HepG2 (cell line): ENCODE measurements around the gene TPD52L2. TPM values are rescaled to one million over a fixed set of nuclear protein-coding genes. Genes with fewer than 3 reads are reported as not detected.
"Not testable (repeated sequence)": the region's sequence is repeated elsewhere in the genome, so short reads cannot be mapped to it uniquely, and the experiment has no call there.

Experiments
- ATAC-seq: fragments of 200-7000 bp; cut with Tn5 transposase; 3 replicates; pipeline ENCODE4 v1.9.1; 2020; ENCODE audit warnings: mild to moderate bottlenecking, moderate library complexity
- BruUV-seq: library from RNA; stranded (reverse); fragments of 400-500 nt; replicated peaks from 2 replicates; lab custom pipeline; 2021; lab: Mats Ljungman, UMichigan
- CTCF ChIA-PET: fragments of 300-600 bp; formaldehyde crosslinking; extraction: SDS; loops from one replicate; lab custom pipeline; 2021; ENCODE audit warnings: low total read pairs, inconsistent platforms, low intra/inter-chr PET ratio; lab: Yijun Ruan, JAX
- POLR2A ChIA-PET: fragments of 350-600 bp; sonication (Branson Sonifier 250); formaldehyde crosslinking; loops from one replicate; lab custom pipeline; 2020; ENCODE audit warnings: antibody characterized with exemption, inconsistent platforms; lab: Yijun Ruan, JAX
- DNase-seq: peaks from one replicate; pipeline ENCODE4 v3.0.0-alpha.2; 2015; ENCODE audit warnings: low spot score
- FAIRE-seq: peaks from 3 replicates; lab custom pipeline; 2011; peaks lifted over from hg19 to GRCh38; lab: Jason Lieb, UNC
- H2AFZ ChIP-seq: one replicate; pipeline ENCODE4 v1.6.1; 2011; ENCODE audit warnings: low read length, inconsistent platforms
- H3K27ac ChIP-seq: fragments of 300-600 bp; 3 replicates; pipeline ENCODE4 v1.8.0; 2011; ENCODE audit warnings: mixed run types, mild to moderate bottlenecking, mixed read lengths, low read length, inconsistent platforms; ENCODE audit not compliant: insufficient read depth; ENCODE audit errors: extremely low read length
- H3K27me3 ChIP-seq, 2 experiments: fragments of 200-600 bp in 1 of 2; 2 replicates in 1 of 2; 3 replicates in 1 of 2; pipeline versions ENCODE4 v1.6.0 to v1.8.0; 2011; ENCODE audit warnings: low read length in 2 of 2, mild to moderate bottlenecking in 2 of 2, moderate library complexity in 2 of 2, inconsistent platforms in 1 of 2; ENCODE audit not compliant: insufficient read depth in 2 of 2, control insufficient read depth in 1 of 2
- H3K36me3 ChIP-seq, 2 experiments: fragments of 200-600 bp in 1 of 2; replicated peaks in 1 of 2; 2 replicates in 1 of 2; 3 replicates in 1 of 2; pipeline versions ENCODE4 v1.5.1 to v1.8.0; 2011; ENCODE audit warnings: low read length in 2 of 2, inconsistent platforms in 1 of 2; ENCODE audit not compliant: insufficient read depth in 2 of 2, control insufficient read depth in 1 of 2
- H3K4me1 ChIP-seq: 2 replicates; pipeline ENCODE4 v1.5.1; 2012; ENCODE audit warnings: low read length, inconsistent platforms; ENCODE audit not compliant: insufficient read depth
- H3K4me2 ChIP-seq: 2 replicates; pipeline ENCODE4 v1.6.0; 2011; ENCODE audit warnings: low read depth, low read length, inconsistent platforms
- H3K4me3 ChIP-seq, 3 experiments: fragments of 200-600 bp in 1 of 3; sonication (generic), shearing (Covaris generic) in 1 of 3; replicated peaks in 1 of 3; 2 replicates each; pipeline ENCODE4 v1.5.1; 2011 to 2016; ENCODE audit warnings: low read length in 3 of 3, inconsistent platforms in 2 of 3, low read depth in 2 of 3, mild to moderate bottlenecking in 2 of 3, control low read depth in 1 of 3, mixed read lengths in 1 of 3; ENCODE audit not compliant: insufficient read depth in 1 of 3
- H3K79me2 ChIP-seq: one replicate; pipeline ENCODE4 v1.6.1; 2011; ENCODE audit warnings: low read length, inconsistent platforms; ENCODE audit not compliant: insufficient read depth
- H3K9ac ChIP-seq: 2 replicates; pipeline ENCODE4 v1.6.0; 2011; ENCODE audit warnings: mild to moderate bottlenecking, low read depth, low read length, inconsistent platforms; ENCODE audit not compliant: insufficient read depth
- H3K9me3 ChIP-seq: 2 replicates; pipeline ENCODE4 v1.5.1; 2012; ENCODE audit warnings: mild to moderate bottlenecking, low read length
- H4K20me1 ChIP-seq: 2 replicates; pipeline ENCODE4 v1.6.0; 2011; ENCODE audit warnings: inconsistent platforms, mild to moderate bottlenecking, low read length, moderate library complexity; ENCODE audit not compliant: insufficient read depth
- AGO2 ChIP-seq: fragments of 200-400 bp; formaldehyde crosslinking; optimal IDR thresholded peaks from 2 replicates; pipeline ENCODE3; 2017; ENCODE audit warnings: mild to moderate bottlenecking, low read depth, low read length, moderate library complexity
- ATF7-NPFF ChIP-seq: sonication (generic); formaldehyde crosslinking; IDR thresholded peaks from 2 replicates; pipeline ENCODE4 v1.8.1; 2023; ENCODE audit warnings: mild to moderate bottlenecking, low read depth, missing genetic modification reagents, moderate library complexity
- HDAC2 ChIP-seq: sonication (generic); formaldehyde crosslinking; IDR thresholded peaks from 2 replicates; pipeline ENCODE4 v1.4.0; 2020; ENCODE audit warnings: missing genetic modification reagents
- NR1H2 ChIP-seq: sonication (generic); formaldehyde crosslinking; IDR thresholded peaks from 2 replicates; pipeline ENCODE4 v1.8.1; 2022; ENCODE audit warnings: low read depth, missing genetic modification reagents, borderline replicate concordance
- POLR2A ChIP-seq, 2 experiments: IDR thresholded peaks; 2 replicates each; pipeline ENCODE4 v1.6.1; 2011; ENCODE audit warnings: low read depth in 2 of 2, low read length in 2 of 2, mild to moderate bottlenecking in 1 of 2, moderate library complexity in 1 of 2; ENCODE audit not compliant: insufficient read depth in 1 of 2
- RBFOX2 ChIP-seq: fragments of 200-400 bp; formaldehyde crosslinking; IDR thresholded peaks from 2 replicates; pipeline ENCODE4 v1.6.1; 2017; ENCODE audit warnings: low read depth, mild to moderate bottlenecking, low read length
- ZNF180 ChIP-seq: sonication (generic); formaldehyde crosslinking; IDR thresholded peaks from 2 replicates; pipeline ENCODE4 v1.4.0; 2020; ENCODE audit warnings: low read depth, missing genetic modification reagents, borderline replicate concordance
- ZNF274 ChIP-seq: sonication (generic); formaldehyde crosslinking; IDR thresholded peaks from 2 replicates; pipeline ENCODE4 v1.5.1; 2020; ENCODE audit warnings: mild to moderate bottlenecking, missing genetic modification reagents
- ZNF432 ChIP-seq: sonication (generic); formaldehyde crosslinking; IDR thresholded peaks from 2 replicates; pipeline ENCODE4 v1.5.0; 2020; ENCODE audit warnings: missing genetic modification reagents, mild to moderate bottlenecking, borderline replicate concordance
- ZNF780A ChIP-seq: sonication (generic); formaldehyde crosslinking; IDR thresholded peaks from 2 replicates; pipeline ENCODE4 v1.8.0; 2022; ENCODE audit warnings: mild to moderate bottlenecking, missing genetic modification reagents, moderate library complexity
- WGBS: methylation state at CpG from one replicate; pipeline ENCODE4 v1.1.6; 2017; ENCODE audit warnings: low lambda C conversion rate; 5-methylcytosine and 5-hydroxymethylcytosine counted together
- in situ Hi-C: cut with HindIII; loops from 2 replicates; pipeline ENCODE4 v1.10.0; 2017; ENCODE audit warnings: low pct_unique_long_range_greater_than_20kb; ENCODE audit not compliant: extremely low pct_ligation_motif_present
- intact Hi-C: fragments of 100-400 bp; cut with micrococcal nuclease; formaldehyde crosslinking; loops from one replicate; pipeline ENCODE4 v1.10.0; 2022; ENCODE audit not compliant: unreplicated experiment
- polyA plus RNA-seq, 8 experiments: library from polyadenylated mRNA; depleted of rRNA in 3 of 8; stranded (reverse) in 7 of 8; unstranded in 1 of 8; fragments of >200 nt; fragmentation: Illumina TruSeq in 4 of 8; extraction: Trizol in 4 of 8; gene quantifications; 2 replicates each; pipeline versions ENCODE4 v1.2.1 to v1.2.3, GENCODE V29; 2011 to 2016; ENCODE audit warnings: low read depth in 4 of 8, missing spikeins in 1 of 8, mixed read lengths in 1 of 8; ENCODE audit not compliant: insufficient read depth in 1 of 8
- total RNA-seq, 5 experiments: library from RNA; depleted of rRNA; stranded (reverse); fragments of >200 nt; fragmentation: Illumina TruSeq; extraction: Trizol; gene quantifications; 2 replicates each; pipeline ENCODE4 v1.2.3, GENCODE V29; 2016; ENCODE audit warnings: low read depth in 1 of 5
- TF ChIP-seq, protein P1 (sequence below): sonication (generic); formaldehyde crosslinking; IDR thresholded peaks from 2 replicates; pipeline ENCODE4 v1.4.0; 2020; ENCODE audit warnings: missing genetic modification reagents, mild to moderate bottlenecking, borderline replicate concordance

The TPD52L2 gene
- total and polyA plus RNA-seq, 2 of the 13 experiments (the other 11 are each of a cell fraction or from before 2014, with no cell fraction given) = 156 to 184 TPM

DNA sequence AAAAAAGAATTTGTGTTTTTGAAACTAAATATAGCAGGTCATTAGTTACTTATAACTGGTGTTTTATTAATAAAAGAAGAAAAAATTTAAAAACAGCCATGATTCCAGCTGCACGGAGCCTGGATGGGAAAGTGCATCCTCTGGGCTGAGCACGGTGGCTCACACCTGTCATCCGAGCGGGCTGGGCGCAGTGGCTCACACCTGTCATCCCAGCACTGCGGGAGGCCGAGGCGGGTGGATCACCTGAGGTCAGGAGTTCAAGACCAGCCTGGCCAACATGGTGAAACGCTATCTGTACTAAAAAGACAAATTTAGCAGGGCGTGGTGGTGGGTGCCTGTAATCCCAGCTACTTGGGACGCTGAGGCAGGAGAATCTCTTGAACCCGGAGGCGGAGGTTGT lies 15.8 kb downstream of the TPD52L2 start:
- H3K27ac ChIP-seq, intact Hi-C loops, H3K4me2 ChIP-seq, H3K9me3 ChIP-seq, DNase-seq, H3K4me1 ChIP-seq, FAIRE-seq, CTCF ChIA-PET, in situ Hi-C loops, ATAC-seq, H3K4me3 ChIP-seq, H3K27me3 ChIP-seq, H2AFZ ChIP-seq, H3K9ac ChIP-seq, BruUV-seq: not testable (repeated sequence)
- POLR2A ChIA-PET = interaction anchor here (2.3 kb wide), 1 partner anchor 16 kb away, joined by 15 read pairs; the partner anchor contains the start of gene TPD52L2
- Histone ChIP-seq H3K79me2 (peaks cover 45% of the 10 kb centered on the region), H3K36me3 (peaks cover 72 to 80% of the 10 kb centered on the region in 2 experiments), H4K20me1 (peaks cover 47% of the 10 kb centered on the region; the same call in 1 of the 2 replicates)
- 96% methylated on average over 13 of the region's 13 CpGs for WGBS

DNA sequence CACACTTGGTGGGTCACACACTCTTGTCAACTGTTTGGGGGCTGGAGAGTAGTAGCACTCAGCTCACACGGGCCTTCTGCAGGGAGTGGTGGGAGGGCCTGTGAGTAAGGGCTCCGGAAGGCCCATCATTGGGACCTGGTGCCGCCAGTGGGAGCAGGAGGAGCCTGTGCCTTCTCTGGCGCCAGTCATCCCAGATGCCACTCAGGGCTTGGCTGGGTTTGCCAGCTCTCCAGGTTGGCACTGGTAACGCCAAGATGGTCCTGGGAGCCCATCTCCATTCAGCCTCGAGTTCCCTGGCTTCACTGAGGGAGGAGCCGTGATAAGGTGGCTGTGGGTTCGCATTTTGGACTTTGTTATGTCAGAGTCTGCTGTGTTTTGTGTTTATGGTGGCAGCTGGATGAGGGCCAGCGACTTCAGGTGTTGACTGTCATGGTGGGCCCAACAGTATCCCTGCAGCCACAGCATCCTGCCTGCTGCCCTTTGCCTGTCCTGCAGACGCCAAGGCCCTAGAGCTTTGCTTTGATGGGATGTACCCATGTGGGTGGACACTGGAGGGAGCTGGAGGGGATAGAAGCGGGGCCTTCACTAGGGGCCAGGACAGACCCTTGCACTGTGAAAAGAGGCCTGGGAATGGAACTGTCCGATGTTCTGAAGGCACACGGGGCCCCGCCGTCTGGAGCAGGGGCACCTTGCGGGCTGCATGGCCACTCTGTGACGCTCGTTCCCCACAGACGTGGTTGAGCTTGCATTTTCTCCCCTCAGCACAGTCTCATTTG lies 16.6 kb downstream of the TPD52L2 start:
- H3K79me2 ChIP-seq = peaks cover 39% of the 10 kb centered on the region
- no peak for TF ChIP-seq HDAC2 (CRISPR knock-in tag)
- TF ChIP-seq ZNF780A (CRISPR knock-in tag) = no peak
- TF ChIP-seq ATF7-NPFF = no peak
- no peak for TF ChIP-seq NR1H2 (CRISPR knock-in tag)
- 0 out of 2 replicates have a peak, but pooled peaks have one; percentile 29 for TF ChIP-seq ZNF432 (CRISPR knock-in tag)
- TF ChIP-seq ZNF274 (CRISPR knock-in tag) = peak; percentile 39; the same call in 1 of the 2 replicates
- peak; percentile 38; the same call in 1 of the 2 replicates for TF ChIP-seq RBFOX2
- TF ChIP-seq, protein P1, sequence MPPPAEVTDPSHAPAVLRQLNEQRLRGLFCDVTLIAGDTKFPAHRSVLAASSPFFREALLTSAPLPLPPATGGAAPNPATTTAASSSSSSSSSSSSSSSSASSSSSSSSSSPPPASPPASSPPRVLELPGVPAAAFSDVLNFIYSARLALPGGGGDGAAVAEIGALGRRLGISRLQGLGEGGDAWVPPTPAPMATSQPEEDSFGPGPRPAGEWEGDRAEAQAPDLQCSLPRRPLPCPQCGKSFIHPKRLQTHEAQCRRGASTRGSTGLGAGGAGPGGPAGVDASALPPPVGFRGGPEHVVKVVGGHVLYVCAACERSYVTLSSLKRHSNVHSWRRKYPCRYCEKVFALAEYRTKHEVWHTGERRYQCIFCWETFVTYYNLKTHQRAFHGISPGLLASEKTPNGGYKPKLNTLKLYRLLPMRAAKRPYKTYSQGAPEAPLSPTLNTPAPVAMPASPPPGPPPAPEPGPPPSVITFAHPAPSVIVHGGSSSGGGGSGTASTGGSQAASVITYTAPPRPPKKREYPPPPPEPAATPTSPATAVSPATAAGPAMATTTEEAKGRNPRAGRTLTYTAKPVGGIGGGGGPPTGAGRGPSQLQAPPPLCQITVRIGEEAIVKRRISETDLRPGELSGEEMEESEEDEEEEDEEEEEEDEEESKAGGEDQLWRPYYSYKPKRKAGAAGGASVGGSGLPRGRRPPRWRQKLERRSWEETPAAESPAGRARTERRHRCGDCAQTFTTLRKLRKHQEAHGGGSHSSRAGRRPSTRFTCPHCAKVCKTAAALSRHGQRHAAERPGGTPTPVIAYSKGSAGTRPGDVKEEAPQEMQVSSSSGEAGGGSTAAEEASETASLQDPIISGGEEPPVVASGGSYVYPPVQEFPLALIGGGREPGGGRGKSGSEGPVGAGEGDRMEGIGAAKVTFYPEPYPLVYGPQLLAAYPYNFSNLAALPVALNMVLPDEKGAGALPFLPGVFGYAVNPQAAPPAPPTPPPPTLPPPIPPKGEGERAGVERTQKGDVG (CRISPR knock-in tag) = 0 out of 2 replicates have a peak, but pooled peaks have one; percentile 10
- TF ChIP-seq POLR2A (IDR thresholded peaks at IDR 0.05; ENCODE audit: insufficient read depth in 1 of 2, low read depth in 2 of 2, low read length in 2 of 2) = peak in 1 of 2 experiments; percentile 33; a peak in 1 of 4 replicates
- TF ChIP-seq AGO2 = peak; percentile 46
- TF ChIP-seq ZNF180 (CRISPR knock-in tag) = no peak

More for the DNA sequence above, 16.6 kb downstream of the TPD52L2 start:
- intact Hi-C loops = no loop called here
- ChIA-PET POLR2A (interaction anchor here (2.3 kb wide), 1 partner anchor 17 kb away, joined by 15 read pairs; the partner anchor contains the start of gene TPD52L2), CTCF (no interaction called here)
- H4K20me1 ChIP-seq = peaks cover 47% of the 10 kb centered on the region; the same call in 1 of the 2 replicates
- H3K36me3 ChIP-seq = peaks cover 66 to 76% of the 10 kb centered on the region in 2 experiments
- BruUV-seq = no TSS peak
- H2AFZ ChIP-seq = no peak overlapping the region
- no peak overlapping the region for H3K27ac ChIP-seq
- no peak overlapping the region for H3K4me2 ChIP-seq
- no peak for DNase-seq
- H3K9ac ChIP-seq = no peak overlapping the region
- FAIRE-seq = no peak
- H3K27me3 ChIP-seq = no peaks in the 10 kb centered on the region
- no peak overlapping the region for H3K4me3 ChIP-seq
- WGBS = 92% methylated on average over 17 of the region's 19 CpGs
- H3K9me3 ChIP-seq = no peaks in the 10 kb centered on the region
- peak; percentile 9; the same call in 2 of the 3 replicates for ATAC-seq
- in situ Hi-C loops = no loop called here
- no peaks in the 10 kb centered on the region for H3K4me1 ChIP-seq
